SH-SY5Y (cell line): Measurements from ENCODE around the gene SH2D7.

Experiments used
- GATA2 ChIP-seq: IDR thresholded peaks from 2 replicates; pipeline ENCODE4 v1.6.1; 2011; ENCODE audit warnings: mild to moderate bottlenecking, low read depth, low read length
- GATA3 ChIP-seq: IDR thresholded peaks from 2 replicates; pipeline ENCODE4 v1.6.1; 2011; ENCODE audit warnings: low read depth, mild to moderate bottlenecking, low read length, moderate library complexity

- TF ChIP-seq GATA2 (no peak), GATA3 (no peak)
Observed at GRCh38 chr15:78084449-78084750, 8.0 kb upstream of the SH2D7 start.
